AG20443 (cell line): Measurements from ENCODE around the gene L3MBTL4.
"Not testable (repeated sequence)": the region's sequence is repeated elsewhere in the genome, so short reads cannot be mapped to it uniquely, and the experiment has no call there.

Source experiments
- DNase-seq: peaks from one replicate; pipeline ENCODE4 v3.0.0; 2012; ENCODE audit warnings: low spot score, mixed read lengths

L3MBTL4 gene

GRCh38 chr18:6103741-6104140 lies 311.0 kb downstream of the L3MBTL4 start:
- DNase-seq, result no peak

GRCh38 chr18:6096730-6097129 lies 318.0 kb downstream of the L3MBTL4 start:
- DNase-seq, result no peak

DNA sequence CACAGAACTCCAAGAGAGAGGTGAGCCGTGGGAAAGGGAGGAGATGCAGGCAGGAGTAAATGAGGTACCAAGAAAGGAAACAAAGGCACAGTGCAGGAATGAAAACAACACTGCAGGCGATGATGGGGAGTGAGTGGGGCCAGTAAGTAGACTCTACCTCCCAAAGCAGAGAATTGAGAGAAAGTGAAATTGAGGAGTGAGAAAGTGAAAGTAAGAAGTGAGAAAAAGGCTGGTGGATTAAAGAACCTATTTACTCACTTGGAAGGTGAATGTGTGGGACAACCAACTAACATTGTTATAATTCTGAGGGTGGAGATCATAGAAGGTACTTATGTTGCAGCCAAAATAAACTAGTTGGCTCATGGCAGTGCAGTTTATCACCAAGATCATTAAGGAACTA lies 326.3 kb downstream of the L3MBTL4 start:
- no peak for DNase-seq

DNA sequence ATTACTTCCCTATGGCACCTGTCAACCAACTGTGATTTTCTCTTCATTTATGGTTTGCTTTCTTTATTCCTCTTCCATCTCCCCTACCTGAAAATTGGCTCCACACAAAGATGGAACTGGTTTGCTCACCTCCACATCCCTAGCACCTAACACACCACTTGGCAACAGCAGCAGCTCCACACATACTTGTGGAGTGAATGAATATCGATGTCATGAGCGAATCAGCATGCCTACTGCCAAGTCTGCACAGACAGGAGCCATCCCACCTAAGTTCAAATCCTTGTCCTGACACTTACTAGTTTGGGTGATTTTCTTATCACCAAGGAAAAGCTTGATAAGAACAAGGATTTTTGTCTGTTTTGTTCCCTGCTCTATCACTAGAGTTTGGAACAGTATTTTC lies 328.0 kb downstream of the L3MBTL4 start:
- no peak for DNase-seq

DNA sequence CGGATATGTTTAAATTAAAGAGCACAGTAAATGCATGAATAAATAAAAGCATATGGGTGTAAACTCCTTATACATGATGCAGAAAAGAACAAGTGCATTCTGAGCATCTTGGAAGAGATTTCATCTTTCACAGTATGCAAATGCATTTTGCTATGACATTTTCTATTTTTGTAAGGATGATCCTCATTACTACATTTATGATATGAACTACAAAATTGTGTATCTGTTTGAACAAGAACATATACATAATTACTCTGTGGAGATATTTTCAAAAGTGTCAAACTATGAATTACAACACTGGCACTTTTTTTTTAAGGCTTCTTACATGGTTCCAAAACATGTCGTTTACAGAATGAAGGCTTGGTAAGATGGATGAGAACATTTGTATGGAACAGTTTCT lies 335.3 kb downstream of the L3MBTL4 start:
- DNase-seq, result no peak

DNA sequence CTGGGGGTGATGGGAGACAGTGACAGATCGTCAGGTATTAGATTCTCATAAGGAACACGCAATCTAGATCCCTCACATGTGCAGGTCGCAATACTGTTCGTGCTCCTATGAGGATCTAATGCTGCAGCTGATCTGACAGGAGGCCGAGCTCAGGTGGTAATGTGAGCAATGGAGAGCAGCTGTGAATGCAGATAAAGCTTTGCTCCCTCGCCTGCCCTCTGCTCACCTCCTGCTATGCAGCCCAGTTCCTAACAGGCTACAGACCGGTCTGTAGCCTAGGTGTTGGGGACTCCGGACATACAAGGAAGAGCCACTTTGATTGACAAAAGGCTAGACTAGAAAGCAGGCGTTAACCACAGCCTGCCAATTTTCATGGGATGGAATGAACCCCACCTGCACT lies 335.8 kb downstream of the L3MBTL4 start:
- no peak for DNase-seq

GRCh38 chr18:6072423-6072822 lies 342.3 kb downstream of the L3MBTL4 start:
- DNase-seq, result not testable (repeated sequence)

- no peak for DNase-seq
These were observed 345.2 kb downstream of the L3MBTL4 start for GRCh38 chr18:6069539-6069938.

- DNase-seq, result no peak
These were observed 345.6 kb downstream of the L3MBTL4 start for GRCh38 chr18:6069103-6069502.

GRCh38 chr18:6060149-6060548 lies 354.6 kb downstream of the L3MBTL4 start:
- DNase-seq, result no peak

DNA sequence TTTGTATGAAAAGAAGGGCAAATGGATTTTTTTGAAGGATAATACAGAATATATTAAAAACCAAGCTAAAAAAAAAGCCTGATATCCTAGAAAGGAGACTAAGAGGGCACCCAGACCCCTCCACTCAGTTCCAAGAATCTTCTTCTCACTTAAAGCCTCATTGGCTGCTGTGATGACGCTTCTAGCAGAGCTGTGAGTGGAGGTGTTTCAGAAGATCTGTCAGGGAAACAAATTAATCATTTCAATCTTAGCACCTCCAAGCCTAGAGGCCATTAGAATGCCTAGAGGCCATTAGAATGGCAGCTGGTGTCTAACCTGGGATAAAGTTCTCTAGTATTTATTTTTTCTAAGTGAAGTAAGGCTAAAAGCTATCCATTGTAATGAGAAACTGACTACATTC lies 355.2 kb downstream of the L3MBTL4 start:
- no peak for DNase-seq

GRCh38 chr18:6058941-6059340 lies 355.8 kb downstream of the L3MBTL4 start:
- peak; percentile 55 for DNase-seq

DNA sequence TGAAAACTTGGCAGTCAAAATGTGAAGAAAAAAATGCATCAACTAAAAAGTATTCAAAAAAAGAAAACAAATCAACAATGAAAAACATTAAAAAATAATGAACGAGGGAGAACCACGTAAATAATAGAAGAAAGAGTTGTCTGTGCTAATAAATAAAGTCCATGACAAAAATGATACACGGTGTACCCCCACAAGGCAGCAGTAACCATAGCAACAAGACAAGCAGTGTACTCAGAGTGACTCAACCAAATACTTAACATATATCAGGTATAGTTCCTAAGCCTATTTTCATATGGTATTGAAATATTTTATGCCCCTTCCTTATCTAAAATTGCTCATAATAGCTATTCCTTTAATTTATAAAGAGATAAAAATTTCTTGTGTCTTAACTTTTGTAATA lies 357.1 kb downstream of the L3MBTL4 start:
- DNase-seq, result no peak

DNA sequence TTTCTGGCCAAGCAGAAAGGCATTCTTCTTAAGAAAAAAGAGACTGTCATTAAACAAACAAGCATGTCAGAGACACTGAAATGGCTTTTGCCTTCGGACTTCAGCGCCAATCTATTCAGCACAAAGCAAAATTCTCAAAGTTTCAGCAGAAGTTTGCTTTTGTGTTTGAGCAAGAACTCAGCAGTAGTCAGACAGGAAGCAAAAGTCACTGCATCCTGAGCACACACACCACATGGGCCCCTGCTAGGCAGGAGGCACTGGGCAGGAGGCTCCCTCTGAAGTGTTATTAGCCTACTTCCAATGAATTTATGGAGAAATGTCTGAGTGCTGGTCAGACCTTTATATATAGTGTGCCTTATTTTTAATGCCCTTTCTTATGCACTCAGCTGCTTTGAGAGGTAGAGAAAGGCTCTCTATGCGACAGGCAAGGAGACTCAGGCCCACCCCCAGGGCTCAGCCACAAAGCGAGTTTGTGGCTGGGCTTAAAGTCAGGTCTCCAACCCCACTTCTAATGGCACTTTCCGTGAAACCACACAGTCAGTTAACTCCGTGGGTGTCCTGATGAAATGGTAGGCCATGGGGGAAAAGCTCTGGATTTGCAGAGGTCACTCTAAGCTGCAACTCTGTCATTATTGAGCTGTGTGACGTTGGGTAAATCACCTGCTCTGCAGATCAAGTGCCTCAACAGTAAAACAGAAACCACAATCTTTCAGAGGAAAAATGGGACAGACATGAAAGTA lies 358.4 kb downstream of the L3MBTL4 start:
- DNase-seq, result peak; percentile 69

DNA sequence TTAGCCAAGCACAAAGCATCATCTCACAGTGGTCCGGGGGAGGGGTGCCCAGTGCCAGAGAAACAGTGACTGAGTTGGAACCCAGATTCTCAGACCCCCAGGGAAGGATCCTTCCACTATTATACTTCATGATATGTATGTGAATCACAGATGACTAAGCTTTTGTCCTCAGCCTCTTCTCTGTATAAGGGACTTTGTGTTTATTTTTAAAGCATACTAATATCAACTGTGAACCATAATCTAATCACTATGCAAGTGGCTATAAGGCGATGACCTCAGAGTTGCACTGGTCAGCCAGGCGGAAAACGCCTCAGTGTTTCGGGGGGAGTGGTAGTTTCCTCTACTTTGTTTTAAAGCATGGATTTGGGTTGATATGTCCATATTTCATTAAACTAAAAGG lies 359.0 kb downstream of the L3MBTL4 start:
- peak; percentile 42 for DNase-seq

GRCh38 chr18:6054256-6054842 lies 360.4 kb downstream of the L3MBTL4 start:
- DNase-seq, result no peak

- no peak for DNase-seq
These were observed 362.2 kb downstream of the L3MBTL4 start for GRCh38 chr18:6052449-6052913.

DNA sequence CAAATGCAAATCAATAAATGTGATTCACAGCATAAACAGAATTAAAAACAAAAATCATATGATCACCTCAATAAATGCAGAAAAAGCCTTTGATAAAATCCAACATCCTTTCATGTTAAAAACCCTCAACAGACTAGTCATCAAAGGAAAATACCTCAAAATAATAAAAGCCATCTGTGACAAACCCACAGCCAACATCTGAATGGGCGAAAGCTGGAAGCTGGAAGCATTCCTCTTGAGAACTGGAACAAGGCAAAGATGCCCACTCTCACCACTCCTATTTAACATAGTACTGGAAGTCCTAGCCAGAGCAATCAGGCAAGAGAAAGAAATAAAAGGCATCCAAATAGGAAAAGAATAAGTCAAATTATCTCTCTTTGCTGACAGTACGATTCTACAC lies 367.1 kb downstream of the L3MBTL4 start:
- DNase-seq, result not testable (repeated sequence)

DNA sequence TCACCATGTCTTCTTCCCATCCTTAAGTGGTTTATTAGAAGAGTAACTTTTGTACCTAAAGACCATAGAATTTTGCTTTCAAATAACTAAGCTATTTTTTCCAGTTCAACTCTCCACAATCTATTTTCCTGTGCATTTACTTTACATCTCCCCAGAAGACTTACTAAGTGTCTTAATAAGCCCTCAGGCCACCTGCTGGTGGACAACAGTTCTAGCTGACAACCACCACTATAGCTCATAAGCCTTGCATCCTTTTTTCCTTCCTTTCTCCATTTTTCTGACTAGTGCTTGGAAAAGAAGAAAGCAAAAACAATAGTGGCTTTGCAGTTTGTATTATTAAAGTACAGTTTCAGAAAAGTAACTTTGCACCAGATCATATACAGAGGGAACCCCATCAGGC lies 369.9 kb downstream of the L3MBTL4 start:
- no peak for DNase-seq

- DNase-seq, result no peak
These were observed 370.4 kb downstream of the L3MBTL4 start for GRCh38 chr18:6044319-6044718.

- no peak for DNase-seq
These were observed 375.7 kb downstream of the L3MBTL4 start for GRCh38 chr18:6039055-6039454.

DNA sequence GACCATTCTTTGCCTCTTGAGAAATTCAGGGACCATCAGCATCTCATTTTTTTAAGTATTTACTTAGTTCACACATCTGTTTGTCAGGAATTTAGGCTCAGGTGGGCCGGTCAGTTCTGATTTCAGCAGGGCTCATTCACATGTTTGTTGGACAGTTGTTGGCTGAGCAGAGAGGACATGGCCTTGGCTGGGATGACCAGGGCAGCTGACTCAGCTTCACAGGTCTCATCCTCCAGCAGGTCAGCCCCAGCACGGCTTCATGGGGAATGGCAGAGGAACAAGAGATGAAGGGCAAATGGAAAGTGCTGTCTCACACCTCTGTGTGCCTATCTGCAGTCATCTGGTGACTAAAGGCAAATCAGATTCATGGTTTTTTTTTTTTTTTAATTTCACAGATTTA lies 383.3 kb downstream of the L3MBTL4 start:
- DNase-seq, result no peak

- no peak for DNase-seq
These were observed 383.7 kb downstream of the L3MBTL4 start for GRCh38 chr18:6031002-6031401.

GRCh38 chr18:6024745-6025248 lies 389.9 kb downstream of the L3MBTL4 start:
- no peak for DNase-seq
